HCT116 (cell line): ENCODE measurements around the gene PTOV1. TPM values are rescaled to one million over a fixed set of nuclear protein-coding genes. Genes with fewer than 3 reads are reported as not detected.

Source experiments
- ATAC-seq: fragments of 200-7000 bp; cut with Tn5 transposase; 2 replicates; pipeline ENCODE4 v1.9.1; 2020; ENCODE audit warnings: mild to moderate bottlenecking, moderate library complexity
- BruUV-seq: library from RNA; stranded (reverse); fragments of 400-500 nt; replicated peaks from 2 replicates; lab custom pipeline; 2021; lab: Mats Ljungman, UMichigan
- CTCF ChIA-PET: fragments of 300-600 bp; sonication (Branson Sonifier 250); formaldehyde crosslinking; loops from one replicate; lab custom pipeline; 2021; ENCODE audit warnings: antibody characterized with exemption; lab: Charles Lee
- POLR2A ChIA-PET: fragments of 300-600, 350-600 bp; sonication (Branson Sonifier 250); formaldehyde crosslinking; loops from one replicate; lab custom pipeline; 2021; ENCODE audit warnings: antibody characterized with exemption; lab: Charles Lee
- RAD21 ChIA-PET, 2 experiments: fragments of 300-600 bp; sonication (Branson Sonifier 250); formaldehyde crosslinking; loops; one replicate each; lab custom pipeline; 2023; ENCODE audit warnings: low total read pairs in 2 of 2; ENCODE audit not compliant: uncharacterized antibody in 2 of 2, unreplicated experiment in 2 of 2, low non-redundant PET in 1 of 2; lab: Charles Lee
- DNase-seq: peaks from one replicate; pipeline ENCODE4 v3.0.0-alpha.2; 2010; ENCODE audit warnings: low read depth, low spot score
- H2AFZ ChIP-seq: fragments of 200-600 bp; shearing (Covaris generic), sonication (generic); 2 replicates; pipeline ENCODE4 v1.6.1; 2017; ENCODE audit warnings: low read depth, mixed run types, mixed read lengths, antibody characterized with exemption, low read length; ENCODE audit not compliant: poor library complexity, severe bottlenecking
- H3K27ac ChIP-seq: 2 replicates; pipeline ENCODE4 v1.5.1; 2012; ENCODE audit warnings: low read depth, low read length
- H3K27me3 ChIP-seq: fragments of 200-600 bp; sonication (generic); 2 replicates; pipeline ENCODE4 v1.6.1; 2016; ENCODE audit warnings: mixed run types, low read length, mixed read lengths; ENCODE audit not compliant: insufficient read depth
- H3K36me3 ChIP-seq, 2 experiments: fragments of 200-500 bp in 1 of 2; fragments of 200-600 bp in 1 of 2; sonication (Bioruptor generic) in 1 of 2; sonication (generic) in 1 of 2; 2 replicates each; pipeline versions ENCODE4 v1.5.1 to v1.6.1; 2014 to 2016; ENCODE audit warnings: low read length in 2 of 2, inconsistent platforms in 1 of 2, mixed read lengths in 1 of 2, mixed run types in 1 of 2; ENCODE audit not compliant: insufficient read depth in 2 of 2, control insufficient read depth in 1 of 2
- H3K4me1 ChIP-seq, 2 experiments: fragments of 200-600 bp in 1 of 2; sonication (generic) in 1 of 2; 2 replicates each; pipeline versions ENCODE4 v1.5.1 to v1.6.1; 2012 to 2017; ENCODE audit warnings: low read length in 2 of 2, inconsistent platforms in 1 of 2, mild to moderate bottlenecking in 1 of 2, mixed read lengths in 1 of 2, mixed run types in 1 of 2, moderate library complexity in 1 of 2; ENCODE audit not compliant: insufficient read depth in 2 of 2, control insufficient read depth in 1 of 2
- H3K4me2 ChIP-seq: fragments of 200-600 bp; sonication (generic); 2 replicates; pipeline ENCODE4 v1.6.1; 2017; ENCODE audit warnings: mixed run types, low read length, mixed read lengths
- H3K4me3 ChIP-seq, 2 experiments: fragments of 200-600 bp in 1 of 2; sonication (generic) in 1 of 2; replicated peaks in 1 of 2; 2 replicates each; pipeline ENCODE4 v1.5.1; 2011 to 2016; ENCODE audit warnings: low read length in 2 of 2, control low read depth in 1 of 2, low read depth in 1 of 2, mild to moderate bottlenecking in 1 of 2, mixed read lengths in 1 of 2, mixed run types in 1 of 2
- H3K79me2 ChIP-seq: fragments of 200-600 bp; sonication (generic); 2 replicates; pipeline ENCODE4 v1.6.1; 2017; ENCODE audit warnings: mild to moderate bottlenecking, mixed run types, low read length, moderate library complexity, mixed read lengths; ENCODE audit not compliant: insufficient read depth
- H3K9ac ChIP-seq: fragments of 200-600 bp; sonication (generic); 2 replicates; pipeline ENCODE4 v1.6.1; 2016; ENCODE audit warnings: low read length, mixed read lengths
- H3K9me2 ChIP-seq: fragments of 200-600 bp; sonication (generic), shearing (Covaris generic); 2 replicates; pipeline ENCODE4 v1.6.1; 2017; ENCODE audit warnings: mixed run types, mild to moderate bottlenecking, moderate library complexity; ENCODE audit not compliant: insufficient read depth
- H3K9me3 ChIP-seq, 2 experiments: fragments of 200-500 bp in 1 of 2; fragments of 200-600 bp in 1 of 2; sonication (Bioruptor generic) in 1 of 2; sonication (generic) in 1 of 2; 2 replicates each; pipeline ENCODE4 v1.6.1; 2014 to 2017; ENCODE audit warnings: low read length in 2 of 2, mixed read lengths in 2 of 2, inconsistent platforms in 1 of 2, low read depth in 1 of 2, mild to moderate bottlenecking in 1 of 2, mixed run types in 1 of 2, moderate library complexity in 1 of 2; ENCODE audit not compliant: control insufficient read depth in 1 of 2, insufficient read depth in 1 of 2
- H4K20me1 ChIP-seq: fragments of 200-600 bp; sonication (generic), shearing (Covaris generic); 2 replicates; pipeline ENCODE4 v1.6.1; 2017; ENCODE audit warnings: mixed run types, mild to moderate bottlenecking, moderate library complexity; ENCODE audit not compliant: insufficient read depth
- CBX3 ChIP-seq: IDR thresholded peaks from 2 replicates; pipeline ENCODE4 v1.6.1; 2012; ENCODE audit warnings: low read depth
- ELF1 ChIP-seq: IDR thresholded peaks from 2 replicates; pipeline ENCODE4 v1.6.1; 2012; ENCODE audit warnings: low read depth, borderline replicate concordance
- POLR2AphosphoS5 ChIP-seq: IDR thresholded peaks from 2 replicates; pipeline ENCODE4 v1.6.1; 2011; ENCODE audit warnings: mild to moderate bottlenecking, low read depth, low read length, moderate library complexity
- RAD21 ChIP-seq: IDR thresholded peaks from 2 replicates; pipeline ENCODE4 v1.6.1; 2012; ENCODE audit warnings: low read depth, mild to moderate bottlenecking
- SP1 ChIP-seq: IDR thresholded peaks from 2 replicates; pipeline ENCODE4 v1.6.1; 2012; ENCODE audit warnings: low read depth
- ZFX ChIP-seq: fragments of 450-650 bp; IDR thresholded peaks from 2 replicates; pipeline ENCODE4 v1.6.1; 2017
- ZNF274 ChIP-seq: fragments of 200-500 bp; sonication (Bioruptor generic); IDR thresholded peaks from 2 replicates; pipeline ENCODE4 v1.6.1; 2014; ENCODE audit warnings: mild to moderate bottlenecking, low read depth, low read length, inconsistent platforms
- intact Hi-C: fragments of 100-400 bp; cut with micrococcal nuclease; formaldehyde crosslinking; loops from 2 replicates; pipeline ENCODE4 v1.10.0; 2022
- total RNA-seq: library from RNA; stranded (reverse); gene quantifications from one replicate; pipeline ENCODE4 v1.2.1, GENCODE V29; 2021; ENCODE audit not compliant: unreplicated experiment
- TF ChIP-seq, protein P1 (sequence below): IDR thresholded peaks from 2 replicates; pipeline ENCODE4 v1.6.1; 2011; ENCODE audit warnings: mild to moderate bottlenecking, low read length, moderate library complexity; ENCODE audit not compliant: insufficient replicate concordance; ENCODE audit errors: extremely low read depth
- TF ChIP-seq, protein P2 (sequence below): IDR thresholded peaks from 2 replicates; pipeline ENCODE4 v1.6.1; 2012

PTOV1 gene
- total RNA-seq, 1 experiment from 2014 or later, result 236 TPM

DNA sequence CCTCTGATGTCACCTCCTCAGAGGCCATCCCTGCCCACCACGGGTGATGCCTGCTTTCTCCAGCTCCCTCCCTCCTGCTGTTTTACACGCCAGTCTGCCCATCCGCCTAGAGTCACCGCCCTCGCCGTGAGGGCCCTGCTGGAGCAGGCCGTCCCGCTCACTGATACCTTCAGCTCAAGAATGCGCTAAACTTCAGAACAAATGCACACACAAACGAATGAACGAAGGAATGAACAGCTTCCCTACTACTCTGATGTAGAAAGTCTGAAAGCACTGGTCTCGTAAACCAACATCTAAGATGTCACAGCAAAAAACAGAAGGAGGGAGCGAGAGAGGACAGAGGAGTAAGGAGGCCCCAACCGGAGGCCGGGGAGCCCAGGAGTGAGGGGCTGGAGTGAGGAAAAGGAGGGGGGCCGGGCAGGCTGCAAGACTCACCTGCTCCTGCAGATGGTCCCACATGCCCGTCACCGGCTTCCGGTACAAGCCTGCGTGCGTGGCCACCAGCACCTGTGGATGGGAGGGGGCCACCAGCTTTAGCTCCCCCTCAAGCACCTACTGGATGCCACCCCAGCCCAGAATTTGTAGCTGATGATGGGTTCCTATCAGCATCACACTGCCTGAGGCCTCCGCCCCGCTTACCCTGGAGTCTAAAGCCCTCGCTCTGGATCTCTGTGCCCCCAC, 12.4 kb downstream of the PTOV1 start:
- Histone ChIP-seq H2AFZ (no peak overlapping the region), H3K36me3 (peaks cover 15 to 37% of the 10 kb centered on the region in 2 experiments), H3K4me2 (no peak overlapping the region), H3K27me3 (no peaks in the 10 kb centered on the region), H3K9ac (no peak overlapping the region), H3K4me1 (peaks cover 15 to 60% of the 10 kb centered on the region in 2 experiments; a peak in 3 of 4 replicates), H3K4me3 (no peak overlapping the region), H3K27ac (peak overlapping the region; percentile 23; the same call in 1 of the 2 replicates), H3K9me2 (no peaks in the 10 kb centered on the region), H3K79me2 (peaks cover 43% of the 10 kb centered on the region), H3K9me3 (no peaks in the 10 kb centered on the region), H4K20me1 (peaks cover 5% of the 10 kb centered on the region; the same call in 1 of the 2 replicates)
- POLR2A ChIA-PET, result interaction anchor here (1.1 kb wide), 1 partner anchor 13 kb away, joined by 3 read pairs; the partner anchor contains the start of gene PTOV1
- no TSS peak for BruUV-seq
- RAD21 ChIA-PET, result no interaction called here
- DNase-seq, result no peak
- no peak for ATAC-seq
- intact Hi-C loops, result no loop called here
- CTCF ChIA-PET, result interaction anchor here (1.2 kb wide), 1 partner anchor 13 kb away, joined by 3 read pairs; the partner anchor contains the start of gene PTOV1
- TF ChIP-seq POLR2AphosphoS5 (no peak), ZFX (no peak), CBX3 (no peak), RAD21 (no peak), ZNF274 (no peak), SP1 (no peak), ELF1 (no peak)
- TF ChIP-seq, protein P1, sequence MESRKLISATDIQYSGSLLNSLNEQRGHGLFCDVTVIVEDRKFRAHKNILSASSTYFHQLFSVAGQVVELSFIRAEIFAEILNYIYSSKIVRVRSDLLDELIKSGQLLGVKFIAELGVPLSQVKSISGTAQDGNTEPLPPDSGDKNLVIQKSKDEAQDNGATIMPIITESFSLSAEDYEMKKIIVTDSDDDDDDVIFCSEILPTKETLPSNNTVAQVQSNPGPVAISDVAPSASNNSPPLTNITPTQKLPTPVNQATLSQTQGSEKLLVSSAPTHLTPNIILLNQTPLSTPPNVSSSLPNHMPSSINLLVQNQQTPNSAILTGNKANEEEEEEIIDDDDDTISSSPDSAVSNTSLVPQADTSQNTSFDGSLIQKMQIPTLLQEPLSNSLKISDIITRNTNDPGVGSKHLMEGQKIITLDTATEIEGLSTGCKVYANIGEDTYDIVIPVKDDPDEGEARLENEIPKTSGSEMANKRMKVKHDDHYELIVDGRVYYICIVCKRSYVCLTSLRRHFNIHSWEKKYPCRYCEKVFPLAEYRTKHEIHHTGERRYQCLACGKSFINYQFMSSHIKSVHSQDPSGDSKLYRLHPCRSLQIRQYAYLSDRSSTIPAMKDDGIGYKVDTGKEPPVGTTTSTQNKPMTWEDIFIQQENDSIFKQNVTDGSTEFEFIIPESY, result no peak
- TF ChIP-seq, protein P2, sequence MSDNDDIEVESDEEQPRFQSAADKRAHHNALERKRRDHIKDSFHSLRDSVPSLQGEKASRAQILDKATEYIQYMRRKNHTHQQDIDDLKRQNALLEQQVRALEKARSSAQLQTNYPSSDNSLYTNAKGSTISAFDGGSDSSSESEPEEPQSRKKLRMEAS, result no peak
